NOMO-1 (cell line): Measurements from ENCODE around the gene OR5D18.
"Not testable (repeated sequence)": the region's sequence is repeated elsewhere in the genome, so short reads cannot be mapped to it uniquely, and the experiment has no call there.

Source experiments
- DNase-seq, 2 experiments: peaks; one replicate each; lab custom pipeline; 2025; ENCODE audit not compliant: unreplicated experiment in 2 of 2; lab: John Stamatoyannopoulos, UW

OR5D18 gene

DNA sequence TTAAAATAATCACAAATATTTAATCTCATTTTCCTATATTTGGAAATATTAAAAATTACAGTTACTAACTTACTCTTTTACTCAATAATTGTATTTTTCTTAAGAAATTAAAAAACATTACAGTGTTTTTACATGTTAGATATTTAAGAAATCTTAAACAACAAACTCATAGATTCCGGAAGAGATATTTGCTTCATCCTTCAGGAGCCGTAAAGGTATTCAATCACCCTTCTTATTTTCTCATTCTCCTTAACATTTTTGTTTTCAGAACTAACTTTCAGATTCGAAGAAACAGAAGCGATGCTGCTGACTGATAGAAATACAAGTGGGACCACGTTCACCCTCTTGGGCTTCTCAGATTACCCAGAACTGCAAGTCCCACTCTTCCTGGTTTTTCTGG, at the start of gene OR5D18:
Gene OR5D18 (plus strand): TSS at position 301 of the 400 bp plus-strand sequence. CDS start 0 bp downstream, at position 301.
- no peak for DNase-seq

DNA sequence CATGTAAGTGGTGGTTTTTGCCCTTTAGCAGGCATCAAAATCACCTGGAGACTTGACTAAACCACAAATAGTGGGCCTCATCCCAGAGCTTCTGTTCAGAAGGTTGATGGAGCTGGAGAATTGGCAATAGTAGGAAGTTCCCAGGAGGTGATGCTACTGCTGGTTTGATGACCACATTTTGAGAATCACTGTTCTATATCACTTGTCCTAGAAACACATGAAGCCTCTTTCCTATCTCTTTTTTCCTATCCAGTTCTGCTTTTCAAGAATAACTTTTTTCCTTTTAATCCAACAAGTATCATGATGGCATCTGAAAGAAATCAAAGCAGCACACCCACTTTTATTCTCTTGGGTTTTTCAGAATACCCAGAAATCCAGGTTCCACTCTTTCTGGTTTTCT, 46.3 kb upstream of the OR5D18 start, which contains the start of gene OR5D13:
Gene OR5D13 (plus strand): TSS at position 301 of the 400 bp plus-strand sequence. CDS start 0 bp downstream, at position 301.
- no peak for DNase-seq

DNA sequence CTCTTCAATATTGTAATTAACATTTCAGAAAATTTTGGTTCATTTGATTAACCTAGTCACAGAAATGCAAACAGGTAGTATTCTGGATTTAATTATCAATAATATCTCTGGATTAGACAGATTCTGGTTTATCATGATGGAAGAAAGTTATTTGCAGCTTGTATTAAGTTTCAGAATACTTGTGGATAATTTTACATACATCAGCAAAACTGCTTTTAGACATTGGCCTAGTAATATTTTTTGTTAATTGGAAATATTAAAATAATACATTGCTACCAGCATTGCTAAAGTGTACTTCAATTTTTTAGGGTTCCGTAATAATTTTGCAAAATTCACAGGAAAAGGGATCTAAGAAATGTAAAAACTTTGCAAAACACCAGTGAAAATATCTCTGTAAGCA, 27.8 kb upstream of the OR5D18 start:
- DNase-seq: no peak

DNA sequence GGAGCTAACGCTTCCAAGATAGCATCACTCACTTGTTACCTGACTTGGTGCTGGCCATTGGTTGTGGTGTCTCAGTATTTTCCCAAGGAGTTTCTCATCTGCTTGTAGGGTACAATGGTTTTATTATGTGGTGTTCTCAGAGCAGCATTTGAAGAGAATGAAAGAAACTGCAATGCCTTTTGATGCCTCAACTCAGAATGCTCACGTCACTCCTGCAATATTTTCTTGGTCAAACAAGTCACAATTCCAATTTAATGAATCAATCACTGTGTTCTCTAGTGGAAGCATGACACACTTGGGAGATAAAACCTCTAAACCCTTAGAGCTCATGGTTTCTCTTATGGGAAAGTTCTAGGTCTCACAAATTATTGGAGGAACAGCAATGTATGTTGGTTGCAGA, 26.1 kb upstream of the OR5D18 start:
- DNase-seq: no peak

DNA sequence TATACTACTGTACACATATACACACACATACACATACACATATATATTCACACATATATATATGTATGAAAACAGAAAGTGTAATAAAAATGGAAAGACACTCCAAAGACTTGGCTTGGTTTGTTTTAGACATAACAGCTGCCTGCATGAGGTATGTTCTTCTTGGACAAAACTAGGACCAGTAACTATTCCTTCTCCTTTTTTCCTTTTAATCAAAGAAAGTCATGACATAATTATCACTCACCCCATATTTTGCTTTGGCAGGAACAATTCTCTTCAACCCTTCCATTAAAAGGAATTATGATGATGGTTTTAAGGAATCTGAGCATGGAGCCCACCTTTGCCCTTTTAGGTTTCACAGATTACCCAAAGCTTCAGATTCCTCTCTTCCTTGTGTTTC, 24.2 kb upstream of the OR5D18 start, which contains the start of gene OR5D14:
Gene OR5D14 (plus strand): TSS at position 301 of the 400 bp plus-strand sequence. CDS start 0 bp downstream, at position 301.
- no peak for DNase-seq

DNA sequence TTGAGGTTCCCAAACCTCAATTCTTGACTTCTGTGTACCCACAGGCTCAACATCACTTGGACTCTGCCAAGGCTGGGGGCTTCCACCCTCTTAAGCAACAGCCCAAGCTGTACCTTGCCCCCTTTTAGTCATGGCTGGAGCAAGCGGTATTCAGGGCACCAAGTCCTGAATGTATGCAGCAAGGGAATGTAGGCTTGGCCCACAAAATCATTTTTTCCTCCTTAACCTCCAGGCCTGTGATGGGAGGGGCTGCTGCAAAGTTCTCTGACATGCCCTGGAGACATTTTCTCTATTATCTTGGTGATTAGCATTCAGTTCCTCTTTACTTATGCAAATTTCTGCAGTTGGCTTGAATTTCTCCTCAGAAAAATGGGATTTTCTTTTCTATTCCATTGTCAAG, 13.2 kb upstream of the OR5D18 start:
- no peak for DNase-seq

DNA sequence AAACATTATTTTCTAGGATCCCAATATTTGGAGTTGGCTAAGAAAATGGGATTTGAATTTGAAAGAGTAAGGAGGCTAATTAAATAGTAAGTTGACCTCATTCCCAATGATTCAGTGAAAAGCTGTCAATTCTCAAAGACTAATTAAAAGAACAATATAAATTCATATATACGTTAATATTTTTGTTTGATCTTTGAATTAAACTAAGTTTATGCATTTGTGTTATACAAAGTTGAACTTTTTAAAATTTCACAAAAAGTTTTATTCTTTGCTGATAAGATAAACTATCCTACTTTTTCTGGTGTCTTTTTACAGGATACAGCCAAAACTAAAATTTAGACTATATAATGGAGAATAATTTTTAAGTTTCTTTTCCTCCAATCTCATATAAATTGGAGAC, 8.4 kb upstream of the OR5D18 start, which contains the start of gene OR5L1:
Gene OR5L1 (plus strand): TSS at position 301 of the 400 bp plus-strand sequence. CDS start 100 bp downstream, outside the sequence.
- no peak for DNase-seq

DNA sequence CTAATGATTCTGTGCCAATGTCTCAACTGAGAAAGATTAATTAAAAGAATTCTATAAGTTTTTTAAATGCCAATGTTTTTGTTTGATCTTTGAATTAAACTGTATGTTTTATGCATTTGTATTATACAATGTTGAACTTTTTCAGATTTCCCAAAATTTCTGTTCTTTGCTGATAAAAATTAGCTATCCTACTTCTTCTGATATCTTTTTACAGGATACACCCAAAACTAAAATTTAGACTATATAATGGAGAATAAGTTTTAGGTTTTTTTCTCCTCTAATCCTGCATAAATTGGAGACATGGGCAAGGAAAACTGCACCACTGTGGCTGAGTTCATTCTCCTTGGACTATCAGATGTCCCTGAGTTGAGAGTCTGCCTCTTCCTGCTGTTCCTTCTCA, 7.5 kb downstream of the OR5D18 start, which contains the start of gene OR5L2:
Gene OR5L2 (plus strand): TSS at position 301 of the 400 bp plus-strand sequence. CDS start 0 bp downstream, at position 301.
- DNase-seq: no peak

DNA sequence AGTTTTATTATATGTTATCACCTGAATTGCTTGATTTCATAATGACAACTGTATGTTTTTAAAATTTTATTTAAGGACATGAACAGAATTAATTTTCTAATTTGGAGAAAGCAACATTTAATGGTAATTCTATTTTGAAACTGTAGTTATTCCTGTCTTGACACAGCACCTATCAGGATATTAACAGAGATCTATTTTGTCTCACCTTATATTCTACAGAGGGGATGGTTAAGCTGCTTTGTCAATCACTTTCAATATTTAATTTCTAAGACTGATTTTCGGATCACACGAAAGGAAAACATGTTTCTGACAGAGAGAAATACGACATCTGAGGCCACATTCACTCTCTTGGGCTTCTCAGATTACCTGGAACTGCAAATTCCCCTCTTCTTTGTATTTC, 19.0 kb downstream of the OR5D18 start, which contains the start of gene OR5D16:
Gene OR5D16 (plus strand): TSS at position 301 of the 400 bp plus-strand sequence. CDS start 0 bp downstream, at position 301.
- DNase-seq: no peak

DNA sequence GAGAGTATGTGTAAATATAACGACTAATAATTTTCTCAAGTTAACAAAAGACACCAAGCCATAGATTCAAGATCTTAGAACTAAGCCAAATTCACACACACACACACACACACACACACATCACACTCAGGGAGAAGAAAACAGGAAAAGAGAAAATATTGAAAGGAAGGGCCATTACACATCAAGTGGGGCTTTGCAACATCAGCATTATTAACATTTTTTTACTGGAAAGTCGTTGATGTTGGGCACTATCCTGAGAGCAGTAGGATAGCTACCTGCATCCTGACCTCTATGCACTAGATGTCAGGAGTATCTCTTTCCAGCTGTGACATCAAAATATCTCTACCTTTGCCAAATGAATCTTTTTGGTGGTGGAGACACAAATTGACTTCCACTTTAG, 28.0 kb downstream of the OR5D18 start:
- DNase-seq: no peak

DNA sequence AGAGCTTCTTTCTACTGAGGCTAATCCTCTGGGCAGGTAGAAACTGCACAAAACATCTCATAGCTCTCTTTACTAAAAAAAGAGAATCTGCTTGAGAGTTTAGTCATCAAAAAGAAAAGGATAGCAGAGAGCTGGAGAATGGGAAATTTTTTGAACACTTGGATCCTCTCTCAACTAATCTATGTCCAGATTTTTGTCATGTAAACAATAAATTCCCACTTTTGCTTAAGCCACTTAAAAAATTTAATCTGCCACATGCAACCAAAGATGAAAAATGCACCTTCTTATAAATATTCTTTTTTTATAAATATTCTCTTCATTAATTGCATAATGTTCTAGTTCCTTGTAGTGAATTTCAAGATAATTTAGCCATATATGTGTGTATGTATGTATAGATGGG, 29.6 kb downstream of the OR5D18 start:
- DNase-seq: no peak

DNA sequence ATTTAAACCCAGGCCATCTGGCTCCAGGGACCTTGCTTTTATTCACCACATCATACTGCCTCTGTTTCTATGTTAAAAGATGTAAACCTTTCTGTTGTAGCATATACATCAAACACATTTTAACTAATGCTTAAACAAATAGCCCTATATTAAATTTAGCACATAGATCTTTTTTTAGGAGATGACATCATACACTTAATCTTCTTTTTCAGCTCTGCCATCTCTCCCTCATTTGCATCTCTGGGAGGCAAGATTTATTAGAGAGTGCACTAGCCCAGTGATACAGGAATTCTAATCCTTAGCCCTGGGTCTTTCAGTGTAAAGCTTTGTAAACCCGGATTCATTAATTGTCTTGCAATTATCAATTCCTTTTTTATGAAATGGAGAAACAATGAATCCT, 32.7 kb downstream of the OR5D18 start:
- DNase-seq: no peak

DNA sequence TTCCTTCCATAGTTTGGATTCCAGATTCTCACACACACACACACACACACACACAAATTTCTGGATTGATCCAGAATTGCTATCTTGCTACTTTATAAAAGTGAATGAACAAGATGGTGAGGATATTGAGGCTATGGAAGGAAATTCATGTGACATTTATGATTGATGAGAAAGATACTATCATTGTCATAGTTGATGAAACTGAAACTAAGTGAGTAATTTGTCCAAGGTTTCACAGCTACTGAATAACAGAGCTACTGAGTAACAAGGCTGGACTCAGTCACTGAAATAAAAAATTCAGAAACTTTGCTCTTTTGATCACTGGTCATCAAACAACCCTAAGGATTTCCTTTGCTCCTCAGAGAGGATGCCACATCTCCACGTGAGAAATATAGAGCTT, 35.3 kb downstream of the OR5D18 start:
- DNase-seq: no peak

DNA sequence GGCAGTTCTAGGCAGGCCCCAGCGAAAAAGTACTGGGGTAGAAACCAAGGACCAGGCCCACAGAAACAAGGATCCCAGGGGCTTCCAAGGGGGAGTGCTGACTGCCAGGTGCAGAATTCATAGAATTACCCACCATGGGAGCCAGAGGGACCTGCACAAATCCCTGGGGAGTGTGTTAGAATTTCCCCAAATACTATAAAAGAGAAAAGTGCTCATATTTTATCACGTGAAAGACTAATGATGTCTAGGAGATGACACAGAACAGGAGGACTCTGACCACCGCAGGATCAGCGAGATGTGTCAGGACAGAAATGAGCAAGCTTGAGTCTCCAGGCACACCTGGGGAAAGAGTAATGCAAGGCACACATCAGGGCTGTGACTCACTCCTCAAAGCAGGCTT, 47.9 kb downstream of the OR5D18 start:
- DNase-seq: not testable (repeated sequence)
